Stimulated activated CD4-positive, alpha-beta T cell treated with anti-CD3 and anti-CD28 coated beads, Interleukin-1b, Interleukin-23, amount 100 ng/mL, for 24 hours (primary cell): ENCODE measurements around the gene STAG1.
"Not testable (repeated sequence)": the region's sequence is repeated elsewhere in the genome, so short reads cannot be mapped to it uniquely, and the experiment has no call there.

Source experiments
- DNase-seq, 4 experiments: peaks; one replicate each; pipeline ENCODE4 v3.0.0-alpha.2; 2020; ENCODE audit warnings: low read depth in 4 of 4, low spot score in 1 of 4

STAG1 gene

GRCh38 chr3:136602818-136603217 is 149.4 kb downstream of the STAG1 start:
- DNase-seq: no peak

- no peak for DNase-seq
Observed at GRCh38 chr3:136595913-136596697, 156.1 kb downstream of the STAG1 start.

- DNase-seq: no peak
Observed at GRCh38 chr3:136586580-136586979, 165.6 kb downstream of the STAG1 start.

GRCh38 chr3:136584728-136585127 is 167.4 kb downstream of the STAG1 start:
- no peak for DNase-seq

GRCh38 chr3:136583823-136584222 is 168.4 kb downstream of the STAG1 start:
- DNase-seq: no peak

- no peak for DNase-seq
Observed at GRCh38 chr3:136577791-136578190, 174.4 kb downstream of the STAG1 start.

- DNase-seq: no peak
Observed at GRCh38 chr3:136576279-136577009, 175.7 kb downstream of the STAG1 start.

- no peak for DNase-seq
Observed at GRCh38 chr3:136567599-136568188, 184.5 kb downstream of the STAG1 start.

GRCh38 chr3:136564962-136565361 is 187.2 kb downstream of the STAG1 start:
- not testable (repeated sequence) for DNase-seq

- DNase-seq: no peak
Observed at GRCh38 chr3:136562026-136562425, 190.2 kb downstream of the STAG1 start.

GRCh38 chr3:136559896-136560295 is 192.3 kb downstream of the STAG1 start:
- DNase-seq: no peak

GRCh38 chr3:136549461-136549860 is 202.7 kb downstream of the STAG1 start:
- not testable (repeated sequence) for DNase-seq

GRCh38 chr3:136547293-136547692 is 204.9 kb downstream of the STAG1 start:
- DNase-seq: no peak

GRCh38 chr3:136546720-136547119 is 205.5 kb downstream of the STAG1 start:
- no peak for DNase-seq

- no peak for DNase-seq
Observed at GRCh38 chr3:136545664-136546268, 206.4 kb downstream of the STAG1 start.

GRCh38 chr3:136544532-136544931 is 207.6 kb downstream of the STAG1 start:
- no peak for DNase-seq

GRCh38 chr3:136543385-136543784 is 208.8 kb downstream of the STAG1 start:
- no peak for DNase-seq

- no peak for DNase-seq
Observed at GRCh38 chr3:136535906-136536305, 216.3 kb downstream of the STAG1 start.

- no peak for DNase-seq
Observed at GRCh38 chr3:136532766-136533165, 219.4 kb downstream of the STAG1 start.

GRCh38 chr3:136518102-136518501 is 234.1 kb downstream of the STAG1 start:
- DNase-seq: no peak

GRCh38 chr3:136516656-136517055 is 235.5 kb downstream of the STAG1 start:
- DNase-seq: no peak

- no peak for DNase-seq
Observed at GRCh38 chr3:136516095-136516494, 236.1 kb downstream of the STAG1 start.
